Stimulated activated CD4-positive, alpha-beta T cell treated with anti-CD3 and anti-CD28 coated beads, Interleukin-12 subunit alpha, Interleukin-12 subunit beta, amount 100 ng/mL, for 24 hours (primary cell): ENCODE data around the gene ASCC1.
"Not testable (repeated sequence)": the region's sequence is repeated elsewhere in the genome, so short reads cannot be mapped to it uniquely, and the experiment has no call there.

Source experiments
- DNase-seq, 2 experiments: peaks; one replicate each; pipeline ENCODE4 v3.0.0-alpha.2; 2020; ENCODE audit warnings: low read depth in 2 of 2

ASCC1 gene

GRCh38 chr10:72171175-72171630 is 44.9 kb downstream of the ASCC1 start:
- DNase-seq: no peak

- no peak for DNase-seq
Measured at GRCh38 chr10:72170733-72171132, 45.3 kb downstream of the ASCC1 start.

GRCh38 chr10:72170263-72170662 is 45.8 kb downstream of the ASCC1 start:
- DNase-seq: no peak

GRCh38 chr10:72167118-72167517 is 49.0 kb downstream of the ASCC1 start:
- DNase-seq: no peak

GRCh38 chr10:72164617-72165016 is 51.5 kb downstream of the ASCC1 start:
- no peak for DNase-seq

GRCh38 chr10:72162978-72163377 is 53.1 kb downstream of the ASCC1 start:
- DNase-seq: no peak

- DNase-seq: no peak
Measured at GRCh38 chr10:72158176-72158575, 57.9 kb downstream of the ASCC1 start.

- no peak for DNase-seq
Measured at GRCh38 chr10:72156223-72156622, 59.9 kb downstream of the ASCC1 start.

GRCh38 chr10:72152286-72152685 is 63.8 kb downstream of the ASCC1 start:
- no peak for DNase-seq

- DNase-seq: not testable (repeated sequence)
Measured at GRCh38 chr10:72150746-72151478, 65.2 kb downstream of the ASCC1 start.

GRCh38 chr10:72147324-72147584 is 68.8 kb downstream of the ASCC1 start:
- not testable (repeated sequence) for DNase-seq

GRCh38 chr10:72146559-72147323 is 69.3 kb downstream of the ASCC1 start:
- no peak for DNase-seq

GRCh38 chr10:72146071-72146470 is 70.0 kb downstream of the ASCC1 start:
- no peak for DNase-seq

GRCh38 chr10:72145657-72146056 is 70.4 kb downstream of the ASCC1 start:
- DNase-seq: no peak

- DNase-seq: no peak
Measured at GRCh38 chr10:72140850-72141249, 75.2 kb downstream of the ASCC1 start.

GRCh38 chr10:72140174-72140573 is 75.9 kb downstream of the ASCC1 start:
- no peak for DNase-seq

GRCh38 chr10:72137583-72137982 is 78.5 kb downstream of the ASCC1 start:
- DNase-seq: no peak

GRCh38 chr10:72136225-72136624 is 79.9 kb downstream of the ASCC1 start:
- not testable (repeated sequence) for DNase-seq

- no peak for DNase-seq
Measured at GRCh38 chr10:72134785-72135767, 81.0 kb downstream of the ASCC1 start.

- no peak for DNase-seq
Measured at GRCh38 chr10:72133517-72133916, 82.6 kb downstream of the ASCC1 start.

- no peak for DNase-seq
Measured at GRCh38 chr10:72132854-72133253, 83.2 kb downstream of the ASCC1 start.

GRCh38 chr10:72127571-72127970 is 88.5 kb downstream of the ASCC1 start:
- DNase-seq: no peak
